ENCODE measurements around the gene C21orf58.

- no peak for TF ChIP-seq CTCF (IDR thresholded peaks at IDR 0.05)
- TF ChIP-seq POLR2A (IDR thresholded peaks at IDR 0.05), result no peak
These were observed 18.7 kb downstream of the C21orf58 start for GRCh38 chr21:46304955-46305354.
